SU-DHL-6 (cell line): ENCODE data around the gene RBM28.

Experiments
- CTCF ChIP-seq: fragments of 200-600 bp; sonication (generic); IDR thresholded peaks from one replicate; pipeline ENCODE4 v1.5.1; 2017; ENCODE audit warnings: antibody characterized with exemption, mild to moderate bottlenecking, low read length, moderate library complexity; ENCODE audit not compliant: insufficient read depth, poor library complexity, severe bottlenecking
- EZH2phosphoT487 ChIP-seq: fragments of 200-600 bp; sonication (generic), shearing (Covaris generic); conservative IDR thresholded peaks from 2 replicates; pipeline ENCODE4 v1.6.1; 2018; ENCODE audit warnings: mild to moderate bottlenecking, antibody characterized with exemption, low read length, moderate library complexity, mixed read lengths

GRCh38 chr7:128381161-128381821, 37.6 kb upstream of the RBM28 start:
- TF ChIP-seq CTCF (peak; percentile 63), EZH2phosphoT487 (no peak)
